Measurements from ENCODE around the gene LRRC53.

Gene LRRC53

GRCh38 chr1:74513411-74514300, 1.2 kb upstream of the LRRC53 start:
- H3K4me3 ChIP-seq (ENCODE audit: low read depth, low read length), result no peak overlapping the region
- TF ChIP-seq CTCF (IDR thresholded peaks at IDR 0.05; ENCODE audit: borderline replicate concordance, insufficient read depth, low read depth, low read length), result no peak

DNA sequence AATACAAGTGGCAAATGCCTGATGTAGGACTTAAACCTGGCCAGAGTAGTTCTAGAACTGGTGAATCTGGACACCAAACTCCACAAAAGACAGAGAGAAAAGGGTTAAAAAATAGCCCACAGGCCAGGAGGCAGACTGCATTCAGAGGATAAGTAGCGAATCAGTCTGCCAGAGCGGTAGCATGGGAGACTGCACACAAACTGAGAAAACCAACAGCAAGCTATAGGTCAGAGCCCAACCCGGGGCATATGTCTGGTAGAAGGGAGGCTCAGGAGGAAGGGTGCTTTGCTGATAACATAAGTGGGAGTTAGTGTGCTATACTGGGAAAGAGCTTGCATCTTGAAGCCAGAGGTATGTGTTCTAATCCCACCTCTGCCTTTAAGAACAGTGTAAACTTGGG, 4.0 kb downstream of the LRRC53 start:
- no peak for TF ChIP-seq CTCF (IDR thresholded peaks at IDR 0.05; ENCODE audit: borderline replicate concordance, insufficient read depth, low read depth, low read length)
- H3K4me3 ChIP-seq (ENCODE audit: low read depth, low read length), result no peak overlapping the region

DNA sequence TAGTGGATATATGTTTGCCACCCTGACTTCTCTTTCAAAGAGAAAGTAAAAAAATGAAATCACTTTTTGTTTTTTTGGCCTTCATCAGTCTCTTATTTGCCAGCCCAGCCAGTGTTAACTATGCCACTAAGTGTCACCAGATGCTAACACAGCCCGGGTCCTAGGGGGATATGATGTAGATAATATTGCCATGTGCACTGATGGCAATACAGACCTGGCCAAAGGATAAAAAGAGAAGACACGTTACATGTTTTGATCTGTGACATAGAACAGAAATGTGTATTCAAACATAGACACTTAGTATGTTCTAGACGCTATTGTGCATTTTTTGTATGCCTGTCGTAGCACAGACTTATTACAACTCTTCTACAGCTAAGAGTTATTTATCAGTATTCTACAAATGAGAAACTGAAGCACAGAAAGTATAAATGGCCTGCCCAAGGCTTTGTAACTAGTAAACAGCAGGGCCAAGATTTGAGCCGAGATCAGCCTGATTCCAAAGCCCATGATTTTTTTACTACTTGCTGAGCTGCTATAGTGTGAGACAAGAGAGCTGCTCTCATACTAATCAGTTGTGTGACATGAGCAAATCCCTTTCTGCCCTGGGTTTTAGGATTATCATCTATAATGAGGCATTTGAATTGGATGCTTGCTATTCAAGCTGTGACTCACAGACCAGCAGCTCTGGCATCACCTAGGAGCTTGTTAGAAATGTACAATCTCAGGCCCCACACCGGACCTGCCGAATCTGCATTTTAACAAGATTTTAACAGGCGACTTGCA, 6.3 kb downstream of the LRRC53 start:
- no peak for TF ChIP-seq CTCF (IDR thresholded peaks at IDR 0.05; ENCODE audit: borderline replicate concordance, insufficient read depth, low read depth, low read length)
- no peak overlapping the region for H3K4me3 ChIP-seq (ENCODE audit: low read depth, low read length)

GRCh38 chr1:74504933-74505512, 7.4 kb downstream of the LRRC53 start:
- no peak for TF ChIP-seq CTCF (IDR thresholded peaks at IDR 0.05; ENCODE audit: borderline replicate concordance, insufficient read depth, low read depth, low read length)
- no peak overlapping the region for H3K4me3 ChIP-seq (ENCODE audit: low read depth, low read length)

GRCh38 chr1:74504125-74504932, 8.1 kb downstream of the LRRC53 start:
- peak; percentile 90 for TF ChIP-seq CTCF (IDR thresholded peaks at IDR 0.05; ENCODE audit: borderline replicate concordance, insufficient read depth, low read depth, low read length)
- no peak overlapping the region for H3K4me3 ChIP-seq (ENCODE audit: low read depth, low read length)

DNA sequence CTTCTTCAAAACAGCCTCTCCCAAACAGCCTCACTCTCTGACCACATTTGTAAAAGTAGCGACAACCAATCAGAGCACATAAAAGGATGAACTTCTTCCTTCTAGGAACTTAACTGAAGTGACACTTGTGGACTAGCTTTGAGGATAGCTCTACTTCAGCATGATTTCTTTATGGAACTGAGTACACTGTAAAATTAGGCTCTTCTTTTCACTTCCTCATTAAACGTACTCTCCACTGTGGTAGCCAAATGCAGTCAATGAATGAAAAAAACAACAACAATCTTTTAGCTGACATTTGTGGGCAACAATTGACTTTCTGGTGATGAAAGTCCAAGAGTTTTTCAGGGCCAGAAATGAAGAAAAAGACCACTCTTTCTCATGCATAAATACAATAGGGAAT, 9.6 kb downstream of the LRRC53 start:
- H3K4me3 ChIP-seq (ENCODE audit: low read depth, low read length), result no peak overlapping the region
- no peak for TF ChIP-seq CTCF (IDR thresholded peaks at IDR 0.05; ENCODE audit: borderline replicate concordance, insufficient read depth, low read depth, low read length)
